DND-41 (cell line): ENCODE results near the gene CTIF.

Experiments used
- ATAC-seq: fragments of 200-7000 bp; cut with Tn5 transposase; 3 replicates; pipeline ENCODE4 v1.9.1; 2021; ENCODE audit warnings: low read depth; ENCODE audit not compliant: insufficient read depth
- DNase-seq: peaks from one replicate; pipeline ENCODE4 v3.0.0-alpha.2; 2020
- H2AFZ ChIP-seq: 2 replicates; pipeline ENCODE4 v1.6.0; 2012; ENCODE audit warnings: low read depth, low read length
- H3K27ac ChIP-seq: 2 replicates; pipeline ENCODE4 v1.5.1; 2012; ENCODE audit warnings: low read length, inconsistent platforms
- H3K27me3 ChIP-seq: fragments of 200-600 bp; sonication (generic); 2 replicates; pipeline ENCODE4 v1.6.0; 2012; ENCODE audit warnings: low read length, mild to moderate bottlenecking, inconsistent platforms; ENCODE audit not compliant: insufficient read depth, poor library complexity
- H3K36me3 ChIP-seq: 2 replicates; pipeline ENCODE4 v1.5.1; 2012; ENCODE audit warnings: low read length, inconsistent platforms; ENCODE audit not compliant: insufficient read depth
- H3K4me1 ChIP-seq: 2 replicates; pipeline ENCODE4 v1.5.1; 2012; ENCODE audit warnings: mild to moderate bottlenecking, low read length; ENCODE audit not compliant: insufficient read depth
- H3K4me2 ChIP-seq: 2 replicates; pipeline ENCODE4 v1.6.0; 2012; ENCODE audit warnings: mild to moderate bottlenecking, moderate library complexity, low read length, inconsistent platforms; ENCODE audit not compliant: insufficient read depth
- H3K4me3 ChIP-seq, 2 experiments: fragments of 200-600 bp in 1 of 2; shearing (Covaris generic) in 1 of 2; 2 replicates each; pipeline ENCODE4 v1.5.1; 2012 to 2016; ENCODE audit warnings: inconsistent platforms in 2 of 2, low read length in 2 of 2, mild to moderate bottlenecking in 2 of 2, low read depth in 1 of 2, moderate library complexity in 1 of 2
- H3K79me2 ChIP-seq: 2 replicates; pipeline ENCODE4 v1.6.0; 2012; ENCODE audit warnings: low read length, inconsistent platforms; ENCODE audit not compliant: insufficient read depth
- H3K9ac ChIP-seq: 2 replicates; pipeline ENCODE4 v1.6.0; 2012; ENCODE audit warnings: low read depth, mild to moderate bottlenecking, inconsistent platforms, low read length, moderate library complexity
- H3K9me3 ChIP-seq: 2 replicates; pipeline ENCODE4 v1.5.1; 2012; ENCODE audit warnings: low read length, moderate library complexity, mild to moderate bottlenecking, inconsistent platforms; ENCODE audit not compliant: insufficient read depth, severe bottlenecking
- H4K20me1 ChIP-seq: 2 replicates; pipeline ENCODE4 v1.6.0; 2012; ENCODE audit warnings: low read length; ENCODE audit not compliant: insufficient read depth
- EZH2 ChIP-seq: IDR thresholded peaks from 3 replicates; pipeline ENCODE4 v1.6.1; 2012; ENCODE audit warnings: borderline replicate concordance, low read depth, mild to moderate bottlenecking, moderate library complexity, low read length, inconsistent platforms; ENCODE audit not compliant: severe bottlenecking
- TF ChIP-seq, protein P1 (sequence below): IDR thresholded peaks from 2 replicates; pipeline ENCODE4 v1.5.1; 2012; ENCODE audit warnings: borderline replicate concordance, low read length, moderate library complexity, mild to moderate bottlenecking; ENCODE audit not compliant: poor library complexity, severe bottlenecking; ENCODE audit errors: extremely low read depth

CTIF gene

DNA sequence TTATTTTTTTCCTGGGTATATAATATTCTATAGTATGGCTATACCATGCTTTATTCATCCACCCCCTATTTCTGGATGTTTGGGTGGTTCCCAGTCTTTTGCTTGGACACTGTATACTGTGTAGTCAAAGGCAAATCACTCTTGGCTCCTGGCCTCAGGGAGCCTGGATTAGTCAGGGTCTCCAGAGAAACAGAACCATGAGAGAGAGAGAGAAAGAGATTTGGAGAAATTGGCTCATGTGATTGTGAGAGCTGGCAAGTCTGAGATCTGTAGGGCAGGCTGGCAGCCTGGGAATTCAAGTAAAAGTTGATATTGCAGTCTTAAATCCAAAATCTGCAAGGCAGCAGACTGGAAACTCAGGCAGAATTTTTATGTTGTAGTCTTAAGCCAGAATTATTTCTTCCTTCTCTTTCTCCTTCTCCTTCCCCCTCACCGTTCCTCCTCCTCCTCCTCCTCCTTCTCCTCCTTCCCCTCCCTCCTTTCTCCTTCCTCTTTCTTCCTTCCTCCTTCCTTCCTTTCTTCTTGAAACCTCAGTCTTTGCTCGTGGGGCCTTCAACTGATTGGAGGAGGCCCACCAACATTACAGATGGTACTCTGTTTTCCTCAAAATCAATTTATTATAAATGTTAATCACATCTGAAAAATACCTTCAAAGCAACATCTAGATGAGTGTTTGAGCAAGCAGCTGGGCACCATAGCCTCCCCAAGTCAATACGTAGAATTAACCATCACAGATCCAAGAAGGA, 33.0 kb downstream of the CTIF start:
- Histone ChIP-seq H3K27ac (no peak overlapping the region), H3K4me1 (no peaks in the 10 kb centered on the region), H3K9ac (no peak overlapping the region), H4K20me1 (no peaks in the 10 kb centered on the region; the same call in 1 of the 2 replicates), H3K4me2 (no peak overlapping the region), H3K4me3 (no peak overlapping the region), H3K36me3 (no peaks in the 10 kb centered on the region), H3K9me3 (no peaks in the 10 kb centered on the region), H3K79me2 (no peaks in the 10 kb centered on the region), H2AFZ (no peak overlapping the region), H3K27me3 (peaks cover 3% of the 10 kb centered on the region)
- TF ChIP-seq EZH2 = no peak
- TF ChIP-seq, protein P1, sequence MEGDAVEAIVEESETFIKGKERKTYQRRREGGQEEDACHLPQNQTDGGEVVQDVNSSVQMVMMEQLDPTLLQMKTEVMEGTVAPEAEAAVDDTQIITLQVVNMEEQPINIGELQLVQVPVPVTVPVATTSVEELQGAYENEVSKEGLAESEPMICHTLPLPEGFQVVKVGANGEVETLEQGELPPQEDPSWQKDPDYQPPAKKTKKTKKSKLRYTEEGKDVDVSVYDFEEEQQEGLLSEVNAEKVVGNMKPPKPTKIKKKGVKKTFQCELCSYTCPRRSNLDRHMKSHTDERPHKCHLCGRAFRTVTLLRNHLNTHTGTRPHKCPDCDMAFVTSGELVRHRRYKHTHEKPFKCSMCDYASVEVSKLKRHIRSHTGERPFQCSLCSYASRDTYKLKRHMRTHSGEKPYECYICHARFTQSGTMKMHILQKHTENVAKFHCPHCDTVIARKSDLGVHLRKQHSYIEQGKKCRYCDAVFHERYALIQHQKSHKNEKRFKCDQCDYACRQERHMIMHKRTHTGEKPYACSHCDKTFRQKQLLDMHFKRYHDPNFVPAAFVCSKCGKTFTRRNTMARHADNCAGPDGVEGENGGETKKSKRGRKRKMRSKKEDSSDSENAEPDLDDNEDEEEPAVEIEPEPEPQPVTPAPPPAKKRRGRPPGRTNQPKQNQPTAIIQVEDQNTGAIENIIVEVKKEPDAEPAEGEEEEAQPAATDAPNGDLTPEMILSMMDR = no peak
- DNase-seq = no peak
- no peak for ATAC-seq

DNA sequence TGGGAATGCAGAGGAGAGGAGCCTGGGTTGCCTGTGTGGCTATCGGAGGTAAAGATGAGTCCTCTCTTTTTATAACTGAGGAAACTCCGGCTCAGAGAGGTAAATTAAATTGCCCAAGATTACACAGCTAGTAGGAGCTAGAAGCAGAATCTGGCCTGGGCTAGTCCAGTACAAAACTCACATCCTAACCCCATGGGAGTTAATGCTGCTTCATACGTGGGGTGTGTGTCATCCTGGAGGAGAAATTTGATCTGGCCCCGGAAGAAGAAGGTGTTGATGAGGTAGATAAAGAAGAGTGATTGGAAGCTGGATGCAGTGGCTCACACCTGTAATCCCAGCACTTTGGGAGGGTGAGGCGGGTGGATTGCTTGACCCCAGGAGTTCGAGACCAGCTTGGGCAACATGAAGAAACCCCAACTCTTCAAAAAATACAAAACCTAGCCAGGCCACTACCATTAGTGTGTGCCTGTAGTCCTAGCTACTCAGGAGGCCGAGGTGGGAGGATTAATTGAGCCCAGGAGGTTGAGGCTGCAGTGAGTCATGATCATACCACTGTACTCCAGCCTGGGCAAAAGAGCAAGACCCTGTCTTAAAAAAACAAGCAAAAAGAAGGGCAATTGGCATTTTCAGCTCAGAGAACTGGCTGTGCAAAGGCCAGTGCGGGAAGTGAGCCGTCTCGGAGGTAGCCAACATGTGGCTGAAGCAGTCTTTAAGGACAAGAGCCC, 33.7 kb downstream of the CTIF start:
- Histone ChIP-seq H4K20me1 (no peaks in the 10 kb centered on the region; the same call in 1 of the 2 replicates), H3K27me3 (peaks cover 3% of the 10 kb centered on the region), H3K4me2 (no peak overlapping the region), H3K9me3 (no peaks in the 10 kb centered on the region), H3K4me1 (no peaks in the 10 kb centered on the region), H3K79me2 (no peaks in the 10 kb centered on the region), H3K4me3 (no peak overlapping the region), H3K27ac (no peak overlapping the region), H2AFZ (no peak overlapping the region), H3K9ac (no peak overlapping the region), H3K36me3 (no peaks in the 10 kb centered on the region)
- ATAC-seq (no peak), DNase-seq (no peak)
- no peak for TF ChIP-seq EZH2
- TF ChIP-seq, protein P1 = no peak

GRCh38 chr18:48573632-48574283, 34.9 kb downstream of the CTIF start:
- Histone ChIP-seq H3K4me3 (no peak overlapping the region), H3K79me2 (no peaks in the 10 kb centered on the region), H2AFZ (no peak overlapping the region), H4K20me1 (no peaks in the 10 kb centered on the region; the same call in 1 of the 2 replicates), H3K27me3 (peaks cover 3% of the 10 kb centered on the region), H3K9ac (no peak overlapping the region), H3K9me3 (no peaks in the 10 kb centered on the region), H3K4me2 (no peak overlapping the region), H3K36me3 (no peaks in the 10 kb centered on the region), H3K27ac (no peak overlapping the region), H3K4me1 (no peaks in the 10 kb centered on the region)
- DNase-seq (no peak), ATAC-seq (no peak)
- TF ChIP-seq, protein P1 = no peak
- TF ChIP-seq EZH2 = no peak
